ENCODE measurements around the gene CYP19A1. TPM values are rescaled to one million over a fixed set of nuclear protein-coding genes. Genes with fewer than 3 reads are reported as not detected.

The CYP19A1 gene
- total and polyA plus RNA-seq, 2 donors (not counting 1 experiment from before 2014, with no cell fraction given) = not detected

DNA sequence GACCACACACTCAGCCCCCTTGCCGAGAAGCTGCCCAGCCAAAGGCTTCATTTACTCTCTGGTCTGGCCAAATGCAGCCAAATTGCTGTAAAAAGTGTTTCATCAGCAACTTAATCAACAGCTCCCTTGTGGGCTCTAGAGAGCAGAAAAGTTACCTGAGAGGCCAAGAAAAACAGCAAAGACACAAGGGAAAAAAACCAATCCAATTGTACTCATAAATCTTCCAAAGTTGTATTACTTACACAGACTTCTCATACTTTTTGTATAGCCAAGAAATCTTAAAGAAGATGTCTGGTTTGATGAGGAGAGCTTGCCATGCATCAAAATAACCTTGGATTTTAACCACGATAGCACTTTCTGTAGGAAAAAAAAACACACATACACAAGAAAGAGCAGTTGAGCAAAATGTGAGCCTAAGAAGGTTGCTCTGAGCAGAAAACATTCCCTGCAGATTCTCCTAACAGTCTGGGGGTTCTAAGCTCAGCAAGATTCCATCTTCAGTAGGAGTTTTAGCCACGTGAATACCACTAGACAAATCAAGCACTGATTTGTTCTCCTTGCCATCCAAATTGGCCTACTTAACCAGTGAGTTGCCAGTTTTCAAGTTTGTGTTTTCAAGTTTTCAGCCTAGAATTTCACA is 120.0 kb downstream of the CYP19A1 start:
- Histone ChIP-seq H3K4me2 (replicated peaks; ENCODE audit: low read depth, low read length, poor library complexity, severe bottlenecking) (no peak overlapping the region), H3K79me2 (ENCODE audit: control insufficient read depth, insufficient read depth, low read length) (no peaks in the 10 kb centered on the region), H3K9ac (ENCODE audit: low read length) (no peak overlapping the region), H3K4me3 (ENCODE audit: control extremely low read depth in 1 of 5, extremely low read depth in 1 of 5, insufficient read depth in 1 of 5, low read depth in 2 of 5, low read length in 4 of 5) (no peak overlapping the region), H3K4me1 (ENCODE audit: control insufficient read depth in 2 of 2, insufficient read depth in 2 of 2, low read length in 2 of 2) (no peaks in the 10 kb centered on the region), H3K9me3 (ENCODE audit: control extremely low read depth in 1 of 3, control insufficient read depth in 2 of 3, insufficient read depth in 1 of 3, low read length in 2 of 3) (no peaks in the 10 kb centered on the region), H3K36me3 (replicated peaks in 1 of 2; ENCODE audit: control extremely low read depth in 1 of 2, control insufficient read depth in 1 of 2, extremely low read depth in 1 of 2, insufficient read depth in 2 of 2, low read length in 1 of 2) (no peaks in the 10 kb centered on the region), H3K27ac (ENCODE audit: low read length in 2 of 2) (no peak overlapping the region), H4K20me1 (ENCODE audit: control insufficient read depth, insufficient read depth, low read length, poor library complexity, severe bottlenecking) (no peaks in the 10 kb centered on the region), H3K27me3 (replicated peaks in 1 of 4; ENCODE audit: control extremely low read depth in 1 of 4, control insufficient read depth in 3 of 4, insufficient read depth in 4 of 4, low read length in 3 of 4) (no peaks in the 10 kb centered on the region), H2AFZ (ENCODE audit: insufficient read depth, low read depth, low read length, poor library complexity, severe bottlenecking) (no peak overlapping the region)
- CTCF ChIA-PET = no interaction called here
- TF ChIP-seq, protein P1, sequence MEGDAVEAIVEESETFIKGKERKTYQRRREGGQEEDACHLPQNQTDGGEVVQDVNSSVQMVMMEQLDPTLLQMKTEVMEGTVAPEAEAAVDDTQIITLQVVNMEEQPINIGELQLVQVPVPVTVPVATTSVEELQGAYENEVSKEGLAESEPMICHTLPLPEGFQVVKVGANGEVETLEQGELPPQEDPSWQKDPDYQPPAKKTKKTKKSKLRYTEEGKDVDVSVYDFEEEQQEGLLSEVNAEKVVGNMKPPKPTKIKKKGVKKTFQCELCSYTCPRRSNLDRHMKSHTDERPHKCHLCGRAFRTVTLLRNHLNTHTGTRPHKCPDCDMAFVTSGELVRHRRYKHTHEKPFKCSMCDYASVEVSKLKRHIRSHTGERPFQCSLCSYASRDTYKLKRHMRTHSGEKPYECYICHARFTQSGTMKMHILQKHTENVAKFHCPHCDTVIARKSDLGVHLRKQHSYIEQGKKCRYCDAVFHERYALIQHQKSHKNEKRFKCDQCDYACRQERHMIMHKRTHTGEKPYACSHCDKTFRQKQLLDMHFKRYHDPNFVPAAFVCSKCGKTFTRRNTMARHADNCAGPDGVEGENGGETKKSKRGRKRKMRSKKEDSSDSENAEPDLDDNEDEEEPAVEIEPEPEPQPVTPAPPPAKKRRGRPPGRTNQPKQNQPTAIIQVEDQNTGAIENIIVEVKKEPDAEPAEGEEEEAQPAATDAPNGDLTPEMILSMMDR (IDR thresholded peaks at IDR 0.05) = no peak
- TF ChIP-seq EZH2 (IDR thresholded peaks at IDR 0.05; ENCODE audit: borderline replicate concordance, insufficient read depth, low read depth, low read length, poor library complexity, severe bottlenecking) = no peak
- no peak overlapping the region for H3K27ac Mint-ChIP-seq
- DNase-seq (no peak), ATAC-seq (ENCODE audit: low read depth) (no peak)
- no peak overlapping the region for H3K4me3 Mint-ChIP-seq
- no peaks in the 10 kb centered on the region for H3K9me3 Mint-ChIP-seq (ENCODE audit: insufficient read depth)
- intact Hi-C loops (cut with micrococcal nuclease) = no loop called here
- 71% methylated on average over 3 of the region's 3 CpGs for WGBS (ENCODE audit: insufficient coverage)
- H3K27me3 Mint-ChIP-seq = peaks cover 18% of the 10 kb centered on the region
- H3K4me1 Mint-ChIP-seq = no peaks in the 10 kb centered on the region
- POLR2A ChIA-PET = no interaction called here

DNA sequence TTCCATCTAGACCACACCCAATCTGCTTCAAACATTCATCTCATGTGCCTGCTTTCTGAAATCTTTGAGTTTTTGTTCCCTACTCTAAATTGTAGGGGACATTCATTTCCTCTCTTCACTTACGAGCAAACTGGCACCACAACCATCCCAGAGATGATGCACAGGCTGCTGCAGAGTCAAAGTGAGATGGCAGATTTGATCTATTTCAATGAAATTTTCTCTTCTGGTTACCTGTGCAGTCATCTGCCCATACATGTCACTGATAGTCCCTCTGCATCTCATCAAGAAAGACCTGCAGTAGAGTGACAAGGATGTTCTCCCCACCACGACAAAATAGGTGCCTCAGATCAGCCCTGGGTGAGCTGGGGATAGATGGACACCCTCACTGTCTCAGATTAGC is 125.5 kb downstream of the CYP19A1 start:
- intact Hi-C loops (cut with micrococcal nuclease) = no loop called here
- Histone ChIP-seq H2AFZ (ENCODE audit: insufficient read depth, low read depth, low read length, poor library complexity, severe bottlenecking) (no peak overlapping the region), H4K20me1 (ENCODE audit: control insufficient read depth, insufficient read depth, low read length, poor library complexity, severe bottlenecking) (no peaks in the 10 kb centered on the region), H3K4me3 (ENCODE audit: control extremely low read depth in 1 of 5, extremely low read depth in 1 of 5, insufficient read depth in 1 of 5, low read depth in 2 of 5, low read length in 4 of 5) (no peak overlapping the region), H3K79me2 (ENCODE audit: control insufficient read depth, insufficient read depth, low read length) (no peaks in the 10 kb centered on the region), H3K4me1 (ENCODE audit: control insufficient read depth in 2 of 2, insufficient read depth in 2 of 2, low read length in 2 of 2) (no peaks in the 10 kb centered on the region), H3K27me3 (replicated peaks in 1 of 4; ENCODE audit: control extremely low read depth in 1 of 4, control insufficient read depth in 3 of 4, insufficient read depth in 4 of 4, low read length in 3 of 4) (no peaks in the 10 kb centered on the region), H3K36me3 (replicated peaks in 1 of 2; ENCODE audit: control extremely low read depth in 1 of 2, control insufficient read depth in 1 of 2, extremely low read depth in 1 of 2, insufficient read depth in 2 of 2, low read length in 1 of 2) (no peaks in the 10 kb centered on the region), H3K9ac (ENCODE audit: low read length) (no peak overlapping the region), H3K27ac (ENCODE audit: low read length in 2 of 2) (no peak overlapping the region), H3K9me3 (ENCODE audit: control extremely low read depth in 1 of 3, control insufficient read depth in 2 of 3, insufficient read depth in 1 of 3, low read length in 2 of 3) (no peaks in the 10 kb centered on the region), H3K4me2 (replicated peaks; ENCODE audit: low read depth, low read length, poor library complexity, severe bottlenecking) (no peak overlapping the region)
- no peaks in the 10 kb centered on the region for H3K9me3 Mint-ChIP-seq (ENCODE audit: insufficient read depth)
- POLR2A ChIA-PET = no interaction called here
- H3K4me1 Mint-ChIP-seq = no peaks in the 10 kb centered on the region
- no peak overlapping the region for H3K27ac Mint-ChIP-seq
- H3K4me3 Mint-ChIP-seq = no peak overlapping the region
- DNase-seq (no peak), ATAC-seq (ENCODE audit: low read depth) (no peak)
- no peak for TF ChIP-seq EZH2 (IDR thresholded peaks at IDR 0.05; ENCODE audit: borderline replicate concordance, insufficient read depth, low read depth, low read length, poor library complexity, severe bottlenecking)
- TF ChIP-seq, protein P1 (IDR thresholded peaks at IDR 0.05) = no peak
- CTCF ChIA-PET = no interaction called here
- WGBS (ENCODE audit: insufficient coverage) = 100% methylated on average over 1 of the region's 2 CpGs
- H3K27me3 Mint-ChIP-seq = peaks cover 14% of the 10 kb centered on the region
